Caco-2 (cell line): ENCODE measurements around the gene SKAP1. TPM values are rescaled to one million over a fixed set of nuclear protein-coding genes. Genes with fewer than 3 reads are reported as not detected.
"Not testable (repeated sequence)": the region's sequence is repeated elsewhere in the genome, so short reads cannot be mapped to it uniquely, and the experiment has no call there.

Experiments
- BruUV-seq: library from RNA; stranded (reverse); fragments of 400-500 nt; replicated peaks from 2 replicates; lab custom pipeline; 2021; lab: Mats Ljungman, UMichigan
- CTCF ChIA-PET: fragments of 300-600 bp; sonication (Branson Sonifier 250); formaldehyde crosslinking; loops from one replicate; lab custom pipeline; 2022; ENCODE audit warnings: antibody characterized with exemption; lab: Charles Lee
- POLR2A ChIA-PET: fragments of 300-600 bp; sonication (Branson Sonifier 250); formaldehyde crosslinking; loops from one replicate; lab custom pipeline; 2022; ENCODE audit warnings: antibody characterized with exemption; lab: Charles Lee
- DNase-seq, 2 experiments: peaks; one replicate each; pipeline versions ENCODE4 v3.0.0 to v3.0.0-alpha.2; 2020 to 2022
- H3K27me3 ChIP-seq: replicated peaks from 2 replicates; pipeline ENCODE4 v1.6.0; 2011; ENCODE audit warnings: low read length; ENCODE audit not compliant: control insufficient read depth, insufficient read depth
- H3K36me3 ChIP-seq: 2 replicates; pipeline ENCODE4 v1.5.1; 2011; ENCODE audit warnings: low read length; ENCODE audit not compliant: control insufficient read depth, insufficient read depth
- H3K4me1 ChIP-seq: fragments of 250-450 bp; sonication (Bioruptor Pico); 2 replicates; pipeline ENCODE4 v1.5.1; 2020; ENCODE audit warnings: mild to moderate bottlenecking
- H3K4me3 ChIP-seq: 2 replicates; pipeline ENCODE4 v1.5.1; 2011; ENCODE audit warnings: low read depth, mild to moderate bottlenecking, control low read depth, low read length
- H3K9me3 ChIP-seq: fragments of 250-450 bp; sonication (Bioruptor Pico); 2 replicates; pipeline ENCODE4 v1.5.1; 2020; ENCODE audit warnings: mild to moderate bottlenecking, moderate library complexity
- H3K27ac Mint-ChIP-seq: one replicate; pipeline ENCODE4 v1.8.0; 2022; ENCODE audit warnings: mixed read lengths; ENCODE audit not compliant: unreplicated experiment
- H3K27me3 Mint-ChIP-seq: one replicate; pipeline ENCODE4 v1.8.0; 2022; ENCODE audit warnings: mixed read lengths; ENCODE audit not compliant: insufficient read depth, unreplicated experiment
- H3K36me3 Mint-ChIP-seq: one replicate; pipeline ENCODE4 v1.8.0; 2022; ENCODE audit warnings: mild to moderate bottlenecking, mixed read lengths; ENCODE audit not compliant: insufficient read depth, unreplicated experiment
- H3K4me1 Mint-ChIP-seq: one replicate; pipeline ENCODE4 v1.8.0; 2022; ENCODE audit warnings: low read depth, mixed read lengths; ENCODE audit not compliant: unreplicated experiment
- H3K4me3 Mint-ChIP-seq: one replicate; pipeline ENCODE4 v1.8.0; 2022; ENCODE audit warnings: mild to moderate bottlenecking, moderate library complexity, mixed read lengths; ENCODE audit not compliant: unreplicated experiment
- H3K9me3 Mint-ChIP-seq: one replicate; pipeline ENCODE4 v1.8.0; 2022; ENCODE audit warnings: mixed read lengths; ENCODE audit not compliant: unreplicated experiment
- intact Hi-C: fragments of 100-400 bp; cut with micrococcal nuclease; formaldehyde crosslinking; loops from one replicate; pipeline ENCODE4 v1.10.0; 2022; ENCODE audit not compliant: unreplicated experiment
- total RNA-seq: library from RNA; stranded (reverse); gene quantifications from 2 replicates; pipeline ENCODE4 v1.2.3, GENCODE V29; 2022
- TF ChIP-seq, protein P1 (sequence below), 2 experiments: fragments of 200-600 bp in 1 of 2; IDR thresholded peaks; 1 replicate in 1 of 2; 2 replicates in 1 of 2; pipeline versions ENCODE4 v1.5.1 to v1.8.0; 2011 to 2022; ENCODE audit warnings: antibody characterized with exemption in 1 of 2, control low read depth in 1 of 2, inconsistent platforms in 1 of 2, low read depth in 1 of 2, low read length in 1 of 2, mild to moderate bottlenecking in 1 of 2, moderate library complexity in 1 of 2; ENCODE audit not compliant: insufficient read depth in 1 of 2, severe bottlenecking in 1 of 2, unreplicated experiment in 1 of 2

Gene SKAP1
- total RNA-seq, 1 experiment from 2014 or later: 0.70 TPM

DNA sequence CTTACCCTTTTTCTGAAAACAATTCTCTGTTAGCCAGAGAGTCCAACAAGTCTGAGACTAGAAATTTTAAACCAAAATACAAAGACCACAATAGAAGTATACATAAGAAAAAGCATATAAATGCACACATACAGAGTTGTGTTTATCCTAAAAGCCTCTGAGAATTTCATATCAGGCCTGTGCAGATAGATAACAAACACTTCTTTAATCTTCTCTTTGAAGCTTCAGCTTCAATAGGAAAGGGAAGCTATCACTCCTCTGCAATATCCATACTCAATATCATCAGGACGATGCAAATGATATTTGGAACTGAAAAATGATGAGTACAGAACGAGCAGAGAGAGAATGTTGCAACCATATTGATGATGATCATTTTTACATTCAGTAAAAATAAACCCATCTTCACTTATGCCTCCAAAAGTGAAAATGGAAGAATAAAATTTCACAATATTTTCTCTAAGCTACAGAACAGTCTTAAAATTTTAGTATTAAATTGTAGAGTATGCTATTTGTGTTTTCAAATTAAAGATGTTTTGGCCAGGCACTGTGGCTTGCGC, 61.6 kb downstream of the SKAP1 start:
- no peaks in the 10 kb centered on the region for H3K36me3 Mint-ChIP-seq
- no peaks in the 10 kb centered on the region for H3K4me1 ChIP-seq
- peaks cover 10% of the 10 kb centered on the region for H3K27me3 Mint-ChIP-seq
- H3K9me3 ChIP-seq: no peaks in the 10 kb centered on the region
- no peak overlapping the region for H3K27ac Mint-ChIP-seq
- no peak overlapping the region for H3K4me3 ChIP-seq
- intact Hi-C loops: no loop called here
- TF ChIP-seq, protein P1, sequence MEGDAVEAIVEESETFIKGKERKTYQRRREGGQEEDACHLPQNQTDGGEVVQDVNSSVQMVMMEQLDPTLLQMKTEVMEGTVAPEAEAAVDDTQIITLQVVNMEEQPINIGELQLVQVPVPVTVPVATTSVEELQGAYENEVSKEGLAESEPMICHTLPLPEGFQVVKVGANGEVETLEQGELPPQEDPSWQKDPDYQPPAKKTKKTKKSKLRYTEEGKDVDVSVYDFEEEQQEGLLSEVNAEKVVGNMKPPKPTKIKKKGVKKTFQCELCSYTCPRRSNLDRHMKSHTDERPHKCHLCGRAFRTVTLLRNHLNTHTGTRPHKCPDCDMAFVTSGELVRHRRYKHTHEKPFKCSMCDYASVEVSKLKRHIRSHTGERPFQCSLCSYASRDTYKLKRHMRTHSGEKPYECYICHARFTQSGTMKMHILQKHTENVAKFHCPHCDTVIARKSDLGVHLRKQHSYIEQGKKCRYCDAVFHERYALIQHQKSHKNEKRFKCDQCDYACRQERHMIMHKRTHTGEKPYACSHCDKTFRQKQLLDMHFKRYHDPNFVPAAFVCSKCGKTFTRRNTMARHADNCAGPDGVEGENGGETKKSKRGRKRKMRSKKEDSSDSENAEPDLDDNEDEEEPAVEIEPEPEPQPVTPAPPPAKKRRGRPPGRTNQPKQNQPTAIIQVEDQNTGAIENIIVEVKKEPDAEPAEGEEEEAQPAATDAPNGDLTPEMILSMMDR (IDR thresholded peaks at IDR 0.05; ENCODE audit: insufficient read depth in 1 of 2, low read depth in 1 of 2, low read length in 1 of 2, severe bottlenecking in 1 of 2, unreplicated experiment in 1 of 2): no peak
- no TSS peak for BruUV-seq
- POLR2A ChIA-PET: no interaction called here
- no peaks in the 10 kb centered on the region for H3K9me3 Mint-ChIP-seq
- no peaks in the 10 kb centered on the region for H3K36me3 ChIP-seq
- CTCF ChIA-PET: interaction anchor here (0.5 to 1.0 kb wide), 3 partner anchors 33 to 211 kb away, joined by 3 to 5 read pairs (median 3); no protein-coding TSS in a partner anchor
- no peak for DNase-seq
- no peak overlapping the region for H3K4me3 Mint-ChIP-seq
- H3K27me3 ChIP-seq: no peaks in the 10 kb centered on the region
- no peaks in the 10 kb centered on the region for H3K4me1 Mint-ChIP-seq

DNA sequence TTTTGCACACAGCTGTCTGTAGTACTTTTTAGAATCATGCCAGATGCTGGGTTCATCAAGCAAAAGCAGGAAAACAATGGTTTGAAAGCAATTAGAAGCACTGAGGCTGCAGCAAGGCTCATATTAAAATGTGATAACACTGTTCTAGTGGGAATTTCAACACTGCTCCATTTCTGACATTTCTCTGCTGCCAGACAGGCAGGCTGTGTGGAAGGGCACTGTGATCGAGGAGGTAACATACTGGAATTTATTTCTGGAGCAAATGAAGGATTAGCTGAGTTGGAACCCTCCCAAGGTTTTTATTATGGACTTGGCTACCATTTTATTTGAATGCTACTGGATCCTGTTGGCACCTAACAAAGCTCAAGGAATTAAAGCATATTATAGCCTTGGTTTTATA, 66.9 kb downstream of the SKAP1 start:
- no peak for DNase-seq
- no TSS peak for BruUV-seq
- Histone ChIP-seq H3K9me3 (no peaks in the 10 kb centered on the region), H3K4me1 (no peaks in the 10 kb centered on the region), H3K36me3 (no peaks in the 10 kb centered on the region), H3K4me3 (no peak overlapping the region), H3K27me3 (no peaks in the 10 kb centered on the region)
- ChIA-PET CTCF (interaction anchor here (0.6 to 2.3 kb wide), 3 partner anchors 11 to 123 kb away, joined by 4 to 9 read pairs (median 5); no protein-coding TSS in a partner anchor), POLR2A (interaction anchor here (0.5 kb wide), 1 partner anchor 121 kb away, joined by 3 read pairs; no protein-coding TSS in a partner anchor)
- intact Hi-C loops: no loop called here
- peaks cover 19% of the 10 kb centered on the region for H3K27me3 Mint-ChIP-seq
- TF ChIP-seq, protein P1 (IDR thresholded peaks at IDR 0.05; ENCODE audit: insufficient read depth in 1 of 2, low read depth in 1 of 2, low read length in 1 of 2, severe bottlenecking in 1 of 2, unreplicated experiment in 1 of 2): no peak
- H3K9me3 Mint-ChIP-seq: no peaks in the 10 kb centered on the region
- H3K4me1 Mint-ChIP-seq: no peaks in the 10 kb centered on the region
- H3K36me3 Mint-ChIP-seq: no peaks in the 10 kb centered on the region
- no peak overlapping the region for H3K27ac Mint-ChIP-seq
- H3K4me3 Mint-ChIP-seq: no peak overlapping the region

- H3K4me1 ChIP-seq, H3K9me3 ChIP-seq, H3K9me3 Mint-ChIP-seq, H3K4me1 Mint-ChIP-seq, POLR2A ChIA-PET, H3K4me3 Mint-ChIP-seq, H3K36me3 Mint-ChIP-seq, intact Hi-C loops, BruUV-seq, H3K36me3 ChIP-seq, H3K4me3 ChIP-seq, H3K27ac Mint-ChIP-seq, DNase-seq, H3K27me3 ChIP-seq: not testable (repeated sequence)
- CTCF ChIA-PET: interaction anchor here (0.7 kb wide), 1 partner anchor 99 kb away, joined by 4 read pairs; no protein-coding TSS in a partner anchor
- H3K27me3 Mint-ChIP-seq: peaks cover 17% of the 10 kb centered on the region
Measured at GRCh38 chr17:48360861-48361633, 69.0 kb downstream of the SKAP1 start.
